CD14-positive monocyte (primary cell): ENCODE measurements around the gene MPL. TPM values are rescaled to one million over a fixed set of nuclear protein-coding genes. Genes with fewer than 3 reads are reported as not detected.

Experiments used
- DNase-seq, 3 donors: peaks; one replicate each; pipeline ENCODE4 v3.0.0-alpha.2; 2011 to 2022
- H2AFZ ChIP-seq: 2 replicates; pipeline ENCODE4 v1.6.0; 2012; ENCODE audit warnings: mild to moderate bottlenecking, low read depth, low read length, inconsistent platforms; ENCODE audit not compliant: insufficient read depth, poor library complexity, severe bottlenecking
- H3K27ac ChIP-seq, 2 donors: 1 replicate in 1 of 2; 2 replicates in 1 of 2; pipeline ENCODE4 v1.5.1; 2012 to 2013; ENCODE audit warnings: low read length in 2 of 2, control low read depth in 1 of 2, inconsistent platforms in 1 of 2, low read depth in 1 of 2, mild to moderate bottlenecking in 1 of 2
- H3K27me3 ChIP-seq, 2 donors: one replicate each; pipeline versions ENCODE4 v1.6.0 to v1.6.1; 2011 to 2013; ENCODE audit warnings: low read length in 2 of 2; ENCODE audit not compliant: control insufficient read depth in 2 of 2, insufficient read depth in 2 of 2
- H3K36me3 ChIP-seq, 2 donors: replicated peaks in 1 of 2; 1 replicate in 1 of 2; 2 replicates in 1 of 2; pipeline versions ENCODE4 v1.5.1 to v1.6.1; 2012 to 2013; ENCODE audit warnings: low read length in 2 of 2, control low read depth in 1 of 2, inconsistent platforms in 1 of 2, mild to moderate bottlenecking in 1 of 2; ENCODE audit not compliant: insufficient read depth in 2 of 2, control insufficient read depth in 1 of 2
- H3K4me1 ChIP-seq, 2 donors: 1 replicate in 1 of 2; 2 replicates in 1 of 2; pipeline versions ENCODE4 v1.5.1 to v1.6.1; 2012 to 2013; ENCODE audit warnings: low read length in 2 of 2, control low read depth in 1 of 2, inconsistent platforms in 1 of 2, mild to moderate bottlenecking in 1 of 2, moderate library complexity in 1 of 2; ENCODE audit not compliant: insufficient read depth in 2 of 2, control insufficient read depth in 1 of 2
- H3K4me2 ChIP-seq: replicated peaks from 2 replicates; pipeline ENCODE3; 2012; ENCODE audit warnings: low read length, moderate library complexity, mild to moderate bottlenecking; ENCODE audit not compliant: poor library complexity, severe bottlenecking; ENCODE audit errors: extremely low read depth
- H3K4me3 ChIP-seq, 3 experiments: fragments of 200-600 bp in 1 of 3; sonication (generic) in 1 of 3; replicated peaks in 1 of 3; 1 replicate in 2 of 3; 2 replicates in 1 of 3; pipeline ENCODE4 v1.5.1; 2011 to 2013; ENCODE audit warnings: low read length in 3 of 3, mild to moderate bottlenecking in 3 of 3, control low read depth in 2 of 3, low read depth in 2 of 3, inconsistent platforms in 1 of 3, moderate library complexity in 1 of 3
- H3K79me2 ChIP-seq: 2 replicates; pipeline ENCODE4 v1.6.0; 2012; ENCODE audit warnings: mild to moderate bottlenecking, control low read depth, inconsistent platforms, low read length, moderate library complexity; ENCODE audit not compliant: insufficient read depth
- H3K9ac ChIP-seq: 2 replicates; pipeline ENCODE4 v1.6.0; 2017; ENCODE audit warnings: low read length, mild to moderate bottlenecking; ENCODE audit not compliant: insufficient read depth, poor library complexity, severe bottlenecking
- H3K9me3 ChIP-seq, 2 donors: replicated peaks in 1 of 2; 1 replicate in 1 of 2; 2 replicates in 1 of 2; pipeline versions ENCODE4 v1.5.1 to v1.6.1; 2012 to 2013; ENCODE audit warnings: low read length in 2 of 2, control low read depth in 1 of 2; ENCODE audit not compliant: control insufficient read depth in 1 of 2, insufficient read depth in 1 of 2
- H4K20me1 ChIP-seq: 2 replicates; pipeline ENCODE4 v1.6.0; 2012; ENCODE audit warnings: mild to moderate bottlenecking, low read length, control low read depth, moderate library complexity; ENCODE audit not compliant: insufficient read depth
- H3K27ac Mint-ChIP-seq, 7 donors: one replicate each; pipeline ENCODE4 v1.8.0; 2020; ENCODE audit warnings: mild to moderate bottlenecking in 7 of 7, mixed read lengths in 7 of 7, moderate library complexity in 6 of 7, inconsistent platforms in 2 of 7
- H3K27me3 Mint-ChIP-seq, 3 donors: one replicate each; pipeline ENCODE4 v1.8.0; 2021 to 2022; ENCODE audit warnings: low read depth in 3 of 3, mild to moderate bottlenecking in 3 of 3, mixed read lengths in 3 of 3, moderate library complexity in 3 of 3, inconsistent platforms in 1 of 3
- H3K36me3 Mint-ChIP-seq, 2 donors: one replicate each; pipeline ENCODE4 v1.8.0; 2020; ENCODE audit warnings: mixed read lengths in 2 of 2, inconsistent platforms in 1 of 2, mild to moderate bottlenecking in 1 of 2
- H3K4me1 Mint-ChIP-seq: one replicate; pipeline ENCODE4 v1.8.0; 2020; ENCODE audit warnings: mild to moderate bottlenecking, mixed read lengths
- H3K4me3 Mint-ChIP-seq, 2 donors: one replicate each; pipeline ENCODE4 v1.8.0; 2020; ENCODE audit warnings: mild to moderate bottlenecking in 2 of 2, mixed read lengths in 2 of 2, moderate library complexity in 1 of 2
- H3K9me3 Mint-ChIP-seq, 7 donors: one replicate each; pipeline ENCODE4 v1.8.0; 2020 to 2022; ENCODE audit warnings: mixed read lengths in 7 of 7, mild to moderate bottlenecking in 6 of 7, moderate library complexity in 6 of 7, inconsistent platforms in 2 of 7
- CTCF ChIP-seq: fragments of 200-600 bp; IDR thresholded peaks from one replicate; pipeline ENCODE4 v1.8.0; 2022; ENCODE audit warnings: antibody characterized with exemption, mild to moderate bottlenecking
- WGBS: methylation state at CpG from one replicate; pipeline ENCODE4 v1.1.5; 2013; ENCODE audit warnings: missing lambda C conversion rate; ENCODE audit not compliant: insufficient coverage; 5-methylcytosine and 5-hydroxymethylcytosine counted together
- intact Hi-C, 2 donors: fragments of 100-400 bp; cut with micrococcal nuclease; formaldehyde crosslinking; loops; one replicate each; pipeline versions ENCODE4 v1.15.0 to v1.15.1; 2023
- polyA plus RNA-seq, 3 donors: library from polyadenylated mRNA; depleted of rRNA in 1 of 3; unstranded in 2 of 3; stranded (reverse) in 1 of 3; fragments of 300-500 nt in 2 of 3; fragments of >200 nt in 1 of 3; fragmentation: Illumina TruSeq in 2 of 3; gene quantifications; 1 replicate in 2 of 3; 2 replicates in 1 of 3; pipeline ENCODE4 v1.2.3, GENCODE V29; 2012 to 2021

Gene MPL
- polyA plus RNA-seq, 3 donors, result not detected

- no peak overlapping the region for H3K4me3 ChIP-seq
- H3K9ac ChIP-seq, result no peak overlapping the region
- 83% methylated on average over 8 of the region's 8 CpGs for WGBS
- no peaks in the 10 kb centered on the region for H3K9me3 ChIP-seq
- TF ChIP-seq CTCF, result no peak
- no peak overlapping the region for H3K27ac ChIP-seq
- Mint-ChIP-seq H3K27ac (no peak overlapping the region), H3K27me3 (peaks cover 0 to 4% (median 2%) of the 10 kb centered on the region in 3 donors), H3K36me3 (no peaks in the 10 kb centered on the region), H3K9me3 (peaks cover 0 to 2% (median 0%) of the 10 kb centered on the region in 7 donors), H3K4me1 (peaks cover 8% of the 10 kb centered on the region), H3K4me3 (no peak overlapping the region)
- peak overlapping the region; percentile 29 for H2AFZ ChIP-seq
- intact Hi-C loops, result no loop called here
- H4K20me1 ChIP-seq, result no peaks in the 10 kb centered on the region
- H3K4me1 ChIP-seq, result peaks cover 0 to 5% of the 10 kb centered on the region in 2 donors
- DNase-seq, result no peak
- H3K36me3 ChIP-seq, result no peaks in the 10 kb centered on the region
- H3K4me2 ChIP-seq, result no peak overlapping the region
- H3K27me3 ChIP-seq, result no peaks in the 10 kb centered on the region
- no peaks in the 10 kb centered on the region for H3K79me2 ChIP-seq
Observed at GRCh38 chr1:43303471-43304313, 33.9 kb upstream of the MPL start.

GRCh38 chr1:43304314-43304681 lies 33.3 kb upstream of the MPL start:
- no peak for DNase-seq
- intact Hi-C loops, result no loop called here
- Mint-ChIP-seq H3K27ac (peak overlapping the region in 1 of 7 donors; percentile 55), H3K36me3 (no peaks in the 10 kb centered on the region), H3K4me1 (peaks cover 8% of the 10 kb centered on the region), H3K4me3 (no peak overlapping the region), H3K27me3 (peaks cover 0 to 4% (median 2%) of the 10 kb centered on the region in 3 donors), H3K9me3 (peaks cover 0 to 2% (median 0%) of the 10 kb centered on the region in 7 donors)
- Histone ChIP-seq H2AFZ (peak overlapping the region; percentile 29), H3K27me3 (no peaks in the 10 kb centered on the region), H4K20me1 (no peaks in the 10 kb centered on the region), H3K79me2 (no peaks in the 10 kb centered on the region), H3K36me3 (no peaks in the 10 kb centered on the region), H3K4me2 (no peak overlapping the region), H3K4me1 (peaks cover 0 to 5% of the 10 kb centered on the region in 2 donors), H3K27ac (no peak overlapping the region), H3K4me3 (no peak overlapping the region), H3K9me3 (no peaks in the 10 kb centered on the region), H3K9ac (no peak overlapping the region)
- 10% methylated on average over 6 of the region's 8 CpGs for WGBS
- no peak for TF ChIP-seq CTCF
